ENCODE data around the gene C20orf173.

GRCh38 chr20:35551503-35551902 is 22.1 kb upstream of the C20orf173 start:
- TF ChIP-seq EP300 (conservative IDR thresholded peaks at IDR 0.05; ENCODE audit: poor library complexity, severe bottlenecking): no peak
- TF ChIP-seq CTCF (IDR thresholded peaks at IDR 0.05; ENCODE audit: poor library complexity, severe bottlenecking): no peak
- no peak for TF ChIP-seq EZH2 (IDR thresholded peaks at IDR 0.05; ENCODE audit: borderline replicate concordance, insufficient read depth, low read length, poor library complexity, severe bottlenecking)
- no peak for TF ChIP-seq POLR2AphosphoS5 (IDR thresholded peaks at IDR 0.05)

Data from neural cell (in vitro differentiated cells).